ENCODE measurements around the gene CMC4. TPM values are rescaled to one million over a fixed set of nuclear protein-coding genes. Genes with fewer than 3 reads are reported as not detected.

Gene CMC4
- total and polyA plus RNA-seq, 9 of the 15 experiments (the other 6 are each of a cell fraction or from before 2014, with no cell fraction given): 3.5 to 16.9 (median 8.2) TPM

GRCh38 chrX:155026727-155027508 lies 44.0 kb downstream of the CMC4 start, which contains the start of gene FUNDC2 (continued):
- peak; percentile 81 to 89 for TF ChIP-seq E2F6 (IDR thresholded peaks at IDR 0.05; ENCODE audit: borderline replicate concordance in 1 of 2, extremely low read depth in 1 of 2, insufficient read depth in 1 of 2, insufficient read length in 1 of 2, low read depth in 1 of 2, low read length in 1 of 2, poor library complexity in 1 of 2, severe bottlenecking in 1 of 2)
- TF ChIP-seq ZNF124 (CRISPR knock-in tag; IDR thresholded peaks at IDR 0.05): no peak
- TF ChIP-seq ELF1 (tag; IDR thresholded peaks at IDR 0.05): peak; percentile 82
- TF ChIP-seq ZNF280B (CRISPR knock-in tag; IDR thresholded peaks at IDR 0.05): no peak
- TF ChIP-seq BACH1 (tag; IDR thresholded peaks at IDR 0.05): no peak
- peak; percentile 94 for TF ChIP-seq L3MBTL2 (IDR thresholded peaks at IDR 0.05)
- no peak for TF ChIP-seq CHAMP1 (IDR thresholded peaks at IDR 0.05)
- TF ChIP-seq SP2 (IDR thresholded peaks at IDR 0.05; ENCODE audit: extremely low read depth, low read depth, low read length, poor library complexity, severe bottlenecking): no peak
- TF ChIP-seq ZNF318 (IDR thresholded peaks at IDR 0.05; ENCODE audit: borderline replicate concordance in 1 of 2, low read depth in 1 of 2): no peak
- TF ChIP-seq ELK1 (CRISPR knock-in tag; IDR thresholded peaks at IDR 0.05): no peak
- no peak for TF ChIP-seq GATAD2A (IDR thresholded peaks at IDR 0.05)
